ENCODE measurements around the gene OXLD1. TPM values are rescaled to one million over a fixed set of nuclear protein-coding genes. Genes with fewer than 3 reads are reported as not detected.

OXLD1 gene
- total RNA-seq, 1 donor from 2014 or later, result 18.4 TPM

DNA sequence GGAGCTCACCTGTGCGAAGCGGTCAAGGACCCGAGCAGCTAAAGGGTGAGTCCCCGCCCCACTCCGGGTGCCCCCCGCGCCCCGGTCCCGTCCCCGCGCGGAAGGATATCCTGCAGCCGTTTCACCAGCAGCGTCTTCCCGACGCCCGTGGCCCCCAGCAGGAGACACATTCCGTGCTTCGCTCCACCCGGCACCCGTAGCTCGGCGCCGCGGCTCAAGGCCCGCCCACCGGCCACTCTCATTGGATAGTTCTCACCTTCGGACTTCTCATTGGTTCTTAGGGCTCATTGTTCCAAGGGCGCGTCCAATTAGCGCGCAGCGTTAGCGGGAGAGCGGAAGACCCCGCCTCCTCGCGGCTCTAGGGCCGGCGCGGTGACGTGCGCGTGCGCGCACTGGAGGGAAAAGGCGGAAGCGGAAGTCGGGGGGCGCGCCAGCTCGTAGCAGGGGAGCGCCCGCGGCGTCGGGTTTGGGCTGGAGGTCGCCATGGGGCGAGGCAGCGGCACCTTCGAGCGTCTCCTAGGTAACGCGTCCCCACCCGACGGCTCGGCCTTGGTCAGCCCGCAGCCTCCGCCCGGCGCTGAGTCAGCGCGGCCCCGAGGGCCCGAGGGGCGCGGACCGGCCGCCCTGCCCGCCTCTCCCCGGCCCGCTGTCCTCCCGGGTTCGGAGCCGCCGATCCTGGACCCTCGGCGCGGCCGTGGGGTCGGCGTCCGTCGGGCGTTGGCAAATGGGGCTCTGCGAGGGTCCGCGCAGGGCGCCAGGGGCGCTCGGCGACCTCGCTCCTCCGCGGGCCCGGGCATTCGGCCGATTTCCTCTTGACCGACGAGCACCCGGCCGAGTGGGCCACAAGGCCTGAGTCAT lies 17.4 kb upstream of the OXLD1 start, which contains the start of the genes ARL16 and HGS:
TSS of gene ARL16 (minus strand) at position 214 of the 858 bp plus-strand sequence. CDS start at position 170, 44 bp downstream.
TSS of gene HGS (plus strand) at position 428 of the 858 bp plus-strand sequence. CDS start at position 484, 56 bp downstream.
- DNase-seq, result peak; percentile 97
- H3K9me3 ChIP-seq (replicated peaks), result no peaks in the 10 kb centered on the region
- peaks cover 33% of the 10 kb centered on the region for H3K36me3 ChIP-seq
- H3K4me1 ChIP-seq, result peaks cover 56% of the 10 kb centered on the region
- peak within 1 kb of the TSS; percentile 92 for H3K27ac ChIP-seq (replicated peaks)
- TF ChIP-seq, protein P1, sequence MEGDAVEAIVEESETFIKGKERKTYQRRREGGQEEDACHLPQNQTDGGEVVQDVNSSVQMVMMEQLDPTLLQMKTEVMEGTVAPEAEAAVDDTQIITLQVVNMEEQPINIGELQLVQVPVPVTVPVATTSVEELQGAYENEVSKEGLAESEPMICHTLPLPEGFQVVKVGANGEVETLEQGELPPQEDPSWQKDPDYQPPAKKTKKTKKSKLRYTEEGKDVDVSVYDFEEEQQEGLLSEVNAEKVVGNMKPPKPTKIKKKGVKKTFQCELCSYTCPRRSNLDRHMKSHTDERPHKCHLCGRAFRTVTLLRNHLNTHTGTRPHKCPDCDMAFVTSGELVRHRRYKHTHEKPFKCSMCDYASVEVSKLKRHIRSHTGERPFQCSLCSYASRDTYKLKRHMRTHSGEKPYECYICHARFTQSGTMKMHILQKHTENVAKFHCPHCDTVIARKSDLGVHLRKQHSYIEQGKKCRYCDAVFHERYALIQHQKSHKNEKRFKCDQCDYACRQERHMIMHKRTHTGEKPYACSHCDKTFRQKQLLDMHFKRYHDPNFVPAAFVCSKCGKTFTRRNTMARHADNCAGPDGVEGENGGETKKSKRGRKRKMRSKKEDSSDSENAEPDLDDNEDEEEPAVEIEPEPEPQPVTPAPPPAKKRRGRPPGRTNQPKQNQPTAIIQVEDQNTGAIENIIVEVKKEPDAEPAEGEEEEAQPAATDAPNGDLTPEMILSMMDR (IDR thresholded peaks at IDR 0.05; ENCODE audit: borderline replicate concordance), result no peak
- peak within 1 kb of the TSS; percentile 96 for H3K4me3 ChIP-seq
- H3K27me3 ChIP-seq (ENCODE audit: low read depth), result no peaks in the 10 kb centered on the region
- intact Hi-C loops (cut with micrococcal nuclease), result no loop called here

GRCh38 chr17:81683208-81683583 lies 16.8 kb upstream of the OXLD1 start:
- TF ChIP-seq, protein P1 (IDR thresholded peaks at IDR 0.05; ENCODE audit: borderline replicate concordance), result no peak
- intact Hi-C loops (cut with micrococcal nuclease), result no loop called here

DNA sequence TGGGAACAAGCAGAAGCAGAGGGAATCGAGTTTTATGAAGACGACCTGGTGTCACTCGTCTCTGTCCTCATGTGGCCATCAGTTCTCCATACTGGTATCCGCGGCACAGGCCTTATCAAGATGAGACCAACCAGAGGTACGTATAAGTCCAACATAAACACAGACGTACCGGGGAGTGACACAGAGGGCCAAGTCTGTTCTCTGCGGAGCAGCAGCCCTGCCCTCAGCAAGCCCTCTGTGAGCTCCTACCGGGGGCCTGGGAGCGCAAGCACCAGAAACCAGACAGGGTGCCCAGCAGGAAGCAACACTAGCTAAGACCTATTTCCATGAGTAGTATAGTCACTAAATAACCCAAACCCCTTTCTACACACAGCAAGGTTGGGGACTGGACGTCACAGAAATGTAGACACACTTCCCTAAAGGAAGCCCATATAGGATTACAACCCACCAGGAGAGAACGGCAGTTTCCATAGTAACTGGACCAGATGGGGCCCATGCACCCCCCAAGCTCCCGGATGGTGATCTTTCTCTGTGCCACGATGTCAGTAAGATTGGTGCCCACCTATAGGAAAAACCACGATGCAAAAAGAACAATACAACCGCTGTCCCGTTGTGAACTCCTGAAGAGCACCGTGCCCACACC lies 16.3 kb upstream of the OXLD1 start:
- intact Hi-C loops (cut with micrococcal nuclease), result no loop called here
- TF ChIP-seq, protein P1 (IDR thresholded peaks at IDR 0.05; ENCODE audit: borderline replicate concordance), result no peak

More at GRCh38 chr17:81683208-81683583, 16.8 kb upstream of the OXLD1 start:
- Histone ChIP-seq H3K27ac (replicated peaks) (peak overlapping the region; percentile 92), H3K4me1 (peaks cover 56% of the 10 kb centered on the region), H3K36me3 (peaks cover 27% of the 10 kb centered on the region), H3K27me3 (ENCODE audit: low read depth) (no peaks in the 10 kb centered on the region), H3K9me3 (replicated peaks) (no peaks in the 10 kb centered on the region), H3K4me3 (peak overlapping the region; percentile 96)
- no peak for DNase-seq

GRCh38 chr17:81681672-81682071 lies 15.3 kb upstream of the OXLD1 start:
- DNase-seq, result no peak
- H3K4me3 ChIP-seq, result no peak overlapping the region
- intact Hi-C loops (cut with micrococcal nuclease), result no loop called here
- peaks cover 56% of the 10 kb centered on the region for H3K4me1 ChIP-seq
- peaks cover 12% of the 10 kb centered on the region for H3K36me3 ChIP-seq
- H3K27ac ChIP-seq (replicated peaks), result no peak overlapping the region
- H3K9me3 ChIP-seq (replicated peaks), result no peaks in the 10 kb centered on the region
- TF ChIP-seq, protein P1 (IDR thresholded peaks at IDR 0.05; ENCODE audit: borderline replicate concordance), result no peak
- no peaks in the 10 kb centered on the region for H3K27me3 ChIP-seq (ENCODE audit: low read depth)

More for the DNA sequence above, 16.3 kb upstream of the OXLD1 start:
- no peak for DNase-seq
- H3K27ac ChIP-seq (replicated peaks), result peak overlapping the region; percentile 92
- peaks cover 22% of the 10 kb centered on the region for H3K36me3 ChIP-seq
- H3K27me3 ChIP-seq (ENCODE audit: low read depth), result no peaks in the 10 kb centered on the region
- H3K9me3 ChIP-seq (replicated peaks), result no peaks in the 10 kb centered on the region
- H3K4me3 ChIP-seq, result peak overlapping the region; percentile 96
- H3K4me1 ChIP-seq, result peaks cover 56% of the 10 kb centered on the region

- H3K27me3 ChIP-seq (ENCODE audit: low read depth), result no peaks in the 10 kb centered on the region
- H3K36me3 ChIP-seq, result no peaks in the 10 kb centered on the region
- H3K27ac ChIP-seq (replicated peaks), result peak overlapping the region; percentile 45
- H3K9me3 ChIP-seq (replicated peaks), result no peaks in the 10 kb centered on the region
- peaks cover 45% of the 10 kb centered on the region for H3K4me1 ChIP-seq
- no peak for DNase-seq
- TF ChIP-seq, protein P1 (IDR thresholded peaks at IDR 0.05; ENCODE audit: borderline replicate concordance), result no peak
- no peak overlapping the region for H3K4me3 ChIP-seq
- intact Hi-C loops (cut with micrococcal nuclease), result no loop called here
Observed at GRCh38 chr17:81680150-81680549, 13.7 kb upstream of the OXLD1 start.

Measured in left ventricle myocardium inferior (tissue), 1 donor.